ENCODE data around the gene CNTNAP2. TPM values are rescaled to one million over a fixed set of nuclear protein-coding genes. Genes with fewer than 3 reads are reported as not detected.
A peak's percentile ranks its signal among the peaks of the same experiment; 100 is the strongest.

CNTNAP2 gene
- total and polyA plus RNA-seq, 9 of the 15 experiments (the other 6 are each of a cell fraction or from before 2014, with no cell fraction given), result 0.04 to 0.62 (median 0.09) TPM; not detected in 4

DNA sequence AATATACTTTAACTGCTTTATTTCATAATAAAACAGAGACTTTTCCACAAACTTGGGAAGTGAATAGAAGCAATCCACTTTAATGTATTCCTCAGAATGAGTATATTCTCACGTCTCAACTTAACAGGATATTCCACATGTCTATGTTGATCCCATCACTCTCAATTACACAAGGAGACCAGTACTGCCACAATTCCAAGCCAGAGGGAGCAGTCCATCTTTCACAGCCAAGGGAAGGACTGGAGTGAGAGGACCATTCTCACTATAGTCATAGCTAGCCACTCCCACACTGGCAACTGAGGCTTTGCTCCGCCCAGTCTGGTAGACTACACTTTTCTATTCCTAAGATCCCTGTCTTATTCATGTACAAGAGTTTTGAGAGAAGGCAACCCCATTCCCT is 553.9 kb downstream of the CNTNAP2 start (continued):
- TF ChIP-seq, protein P1, sequence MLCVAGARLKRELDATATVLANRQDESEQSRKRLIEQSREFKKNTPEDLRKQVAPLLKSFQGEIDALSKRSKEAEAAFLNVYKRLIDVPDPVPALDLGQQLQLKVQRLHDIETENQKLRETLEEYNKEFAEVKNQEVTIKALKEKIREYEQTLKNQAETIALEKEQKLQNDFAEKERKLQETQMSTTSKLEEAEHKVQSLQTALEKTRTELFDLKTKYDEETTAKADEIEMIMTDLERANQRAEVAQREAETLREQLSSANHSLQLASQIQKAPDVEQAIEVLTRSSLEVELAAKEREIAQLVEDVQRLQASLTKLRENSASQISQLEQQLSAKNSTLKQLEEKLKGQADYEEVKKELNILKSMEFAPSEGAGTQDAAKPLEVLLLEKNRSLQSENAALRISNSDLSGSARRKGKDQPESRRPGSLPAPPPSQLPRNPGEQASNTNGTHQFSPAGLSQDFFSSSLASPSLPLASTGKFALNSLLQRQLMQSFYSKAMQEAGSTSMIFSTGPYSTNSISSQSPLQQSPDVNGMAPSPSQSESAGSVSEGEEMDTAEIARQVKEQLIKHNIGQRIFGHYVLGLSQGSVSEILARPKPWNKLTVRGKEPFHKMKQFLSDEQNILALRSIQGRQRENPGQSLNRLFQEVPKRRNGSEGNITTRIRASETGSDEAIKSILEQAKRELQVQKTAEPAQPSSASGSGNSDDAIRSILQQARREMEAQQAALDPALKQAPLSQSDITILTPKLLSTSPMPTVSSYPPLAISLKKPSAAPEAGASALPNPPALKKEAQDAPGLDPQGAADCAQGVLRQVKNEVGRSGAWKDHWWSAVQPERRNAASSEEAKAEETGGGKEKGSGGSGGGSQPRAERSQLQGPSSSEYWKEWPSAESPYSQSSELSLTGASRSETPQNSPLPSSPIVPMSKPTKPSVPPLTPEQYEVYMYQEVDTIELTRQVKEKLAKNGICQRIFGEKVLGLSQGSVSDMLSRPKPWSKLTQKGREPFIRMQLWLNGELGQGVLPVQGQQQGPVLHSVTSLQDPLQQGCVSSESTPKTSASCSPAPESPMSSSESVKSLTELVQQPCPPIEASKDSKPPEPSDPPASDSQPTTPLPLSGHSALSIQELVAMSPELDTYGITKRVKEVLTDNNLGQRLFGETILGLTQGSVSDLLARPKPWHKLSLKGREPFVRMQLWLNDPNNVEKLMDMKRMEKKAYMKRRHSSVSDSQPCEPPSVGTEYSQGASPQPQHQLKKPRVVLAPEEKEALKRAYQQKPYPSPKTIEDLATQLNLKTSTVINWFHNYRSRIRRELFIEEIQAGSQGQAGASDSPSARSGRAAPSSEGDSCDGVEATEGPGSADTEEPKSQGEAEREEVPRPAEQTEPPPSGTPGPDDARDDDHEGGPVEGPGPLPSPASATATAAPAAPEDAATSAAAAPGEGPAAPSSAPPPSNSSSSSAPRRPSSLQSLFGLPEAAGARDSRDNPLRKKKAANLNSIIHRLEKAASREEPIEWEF (CRISPR knock-in tag; IDR thresholded peaks at IDR 0.05), result no peak
- TF ChIP-seq ZC3H4 (CRISPR knock-in tag; IDR thresholded peaks at IDR 0.05; ENCODE audit: borderline replicate concordance), result no peak

DNA sequence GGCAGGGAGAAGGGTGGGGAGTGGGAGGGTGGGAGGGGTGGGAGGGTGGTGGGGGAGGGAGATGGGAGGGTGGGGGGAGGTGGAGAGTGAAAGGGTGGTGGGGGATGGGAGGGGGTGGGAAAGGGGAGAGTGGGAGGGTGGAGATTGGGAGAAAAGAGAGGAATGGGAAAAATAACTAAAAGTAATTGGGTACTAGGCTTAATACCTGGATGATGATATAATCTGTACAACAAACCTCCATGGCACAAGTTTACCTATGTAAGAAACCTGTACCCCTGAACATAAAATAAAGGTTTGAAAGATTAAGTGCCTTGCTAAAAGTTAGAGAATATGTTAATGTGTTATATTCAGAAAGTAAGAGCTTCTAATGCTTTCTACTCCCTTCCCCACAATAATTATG is 564.9 kb downstream of the CNTNAP2 start:
- Histone ChIP-seq H4K20me1 (replicated peaks; ENCODE audit: control insufficient read depth, insufficient read depth, low read length) (no peaks in the 10 kb centered on the region), H3K27me3 (ENCODE audit: control insufficient read depth in 2 of 2, insufficient read depth in 2 of 2, low read length in 2 of 2) (no peaks in the 10 kb centered on the region), H3K79me2 (ENCODE audit: control insufficient read depth, insufficient read depth, low read length) (no peaks in the 10 kb centered on the region), H3K4me3 (no peak overlapping the region), H3K27ac (ENCODE audit: extremely low read depth, low read depth, low read length) (no peak overlapping the region), H2AFZ (ENCODE audit: low read depth, low read length) (no peak overlapping the region), H3K4me1 (replicated peaks in 1 of 2; ENCODE audit: control insufficient read depth in 2 of 2, insufficient read depth in 2 of 2, low read length in 2 of 2) (no peaks in the 10 kb centered on the region), H3K4me2 (ENCODE audit: insufficient read depth, low read length) (no peak overlapping the region), H3K9me3 (replicated peaks; ENCODE audit: control insufficient read depth, insufficient read depth, low read depth, low read length) (no peaks in the 10 kb centered on the region), H3K9me1 (ENCODE audit: control insufficient read depth, insufficient read depth, low read length) (no peaks in the 10 kb centered on the region), H3K36me3 (ENCODE audit: control insufficient read depth, insufficient read depth, low read length) (no peaks in the 10 kb centered on the region), H3K9ac (ENCODE audit: insufficient read depth in 1 of 2, low read depth in 2 of 2, low read length in 2 of 2) (no peak overlapping the region)
- intact Hi-C loops (cut with micrococcal nuclease), result no loop called here
- ATAC-seq (no peak), FAIRE-seq (no peak), DNase-seq (ENCODE audit: extremely low read depth in 1 of 4, low spot score in 3 of 4) (no peak)
- no TSS peak for BruUV-seq (replicated peaks)
- CTCF ChIA-PET (ENCODE audit: low intra/inter-chr PET ratio), result no interaction called here
- in situ Hi-C loops (cut with MboI), result no loop called here
- TF ChIP-seq SMAD1 (IDR thresholded peaks at IDR 0.05; ENCODE audit: low read depth, low read length, partially characterized antibody) (no peak), ZZZ3 (IDR thresholded peaks at IDR 0.05) (no peak), BRD4 (IDR thresholded peaks at IDR 0.05) (no peak), EP300 (IDR thresholded peaks at IDR 0.05; ENCODE audit: low read length) (no peak), HNRNPK (IDR thresholded peaks at IDR 0.05; ENCODE audit: low read depth, low read length, poor library complexity, severe bottlenecking) (peak; percentile 78)
- TF ChIP-seq, protein P2, sequence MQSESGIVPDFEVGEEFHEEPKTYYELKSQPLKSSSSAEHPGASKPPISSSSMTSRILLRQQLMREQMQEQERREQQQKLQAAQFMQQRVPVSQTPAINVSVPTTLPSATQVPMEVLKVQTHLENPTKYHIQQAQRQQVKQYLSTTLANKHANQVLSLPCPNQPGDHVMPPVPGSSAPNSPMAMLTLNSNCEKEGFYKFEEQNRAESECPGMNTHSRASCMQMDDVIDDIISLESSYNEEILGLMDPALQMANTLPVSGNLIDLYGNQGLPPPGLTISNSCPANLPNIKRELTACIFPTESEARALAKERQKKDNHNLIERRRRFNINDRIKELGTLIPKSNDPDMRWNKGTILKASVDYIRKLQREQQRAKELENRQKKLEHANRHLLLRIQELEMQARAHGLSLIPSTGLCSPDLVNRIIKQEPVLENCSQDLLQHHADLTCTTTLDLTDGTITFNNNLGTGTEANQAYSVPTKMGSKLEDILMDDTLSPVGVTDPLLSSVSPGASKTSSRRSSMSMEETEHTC (IDR thresholded peaks at IDR 0.05), result no peak
- POLR2A ChIA-PET, result no interaction called here
